Measurements from ENCODE around the gene CSNK2A3.

Gene CSNK2A3

DNA sequence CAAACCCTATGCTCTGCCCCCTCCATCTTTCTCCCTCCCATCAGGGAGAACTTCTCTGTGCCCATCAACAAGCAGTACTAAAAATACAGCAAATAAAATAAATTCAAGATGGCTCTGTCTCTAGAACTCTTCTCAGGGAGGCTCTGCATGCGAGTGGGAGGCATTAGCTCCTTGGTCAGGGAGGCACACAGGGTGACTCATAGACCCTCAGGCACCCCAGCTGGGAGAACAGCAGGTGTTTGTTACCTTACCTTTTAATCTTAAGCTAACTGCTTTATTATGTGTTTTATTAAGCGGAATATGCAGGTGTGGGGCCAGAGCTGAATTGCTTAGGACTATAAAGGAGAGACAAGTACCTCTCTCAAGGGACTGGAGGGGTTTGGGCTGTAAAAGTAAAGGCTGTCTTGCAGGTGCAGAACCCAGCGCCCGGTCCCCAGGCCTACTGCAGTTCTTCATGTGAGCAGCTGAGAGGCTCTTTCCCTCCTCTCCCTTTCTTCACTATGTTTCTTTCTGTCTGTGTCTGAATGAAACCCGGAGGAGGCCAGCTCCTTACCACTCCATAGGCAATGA is 20.8 kb downstream of the CSNK2A3 start:
- DNase-seq, result no peak

DNA sequence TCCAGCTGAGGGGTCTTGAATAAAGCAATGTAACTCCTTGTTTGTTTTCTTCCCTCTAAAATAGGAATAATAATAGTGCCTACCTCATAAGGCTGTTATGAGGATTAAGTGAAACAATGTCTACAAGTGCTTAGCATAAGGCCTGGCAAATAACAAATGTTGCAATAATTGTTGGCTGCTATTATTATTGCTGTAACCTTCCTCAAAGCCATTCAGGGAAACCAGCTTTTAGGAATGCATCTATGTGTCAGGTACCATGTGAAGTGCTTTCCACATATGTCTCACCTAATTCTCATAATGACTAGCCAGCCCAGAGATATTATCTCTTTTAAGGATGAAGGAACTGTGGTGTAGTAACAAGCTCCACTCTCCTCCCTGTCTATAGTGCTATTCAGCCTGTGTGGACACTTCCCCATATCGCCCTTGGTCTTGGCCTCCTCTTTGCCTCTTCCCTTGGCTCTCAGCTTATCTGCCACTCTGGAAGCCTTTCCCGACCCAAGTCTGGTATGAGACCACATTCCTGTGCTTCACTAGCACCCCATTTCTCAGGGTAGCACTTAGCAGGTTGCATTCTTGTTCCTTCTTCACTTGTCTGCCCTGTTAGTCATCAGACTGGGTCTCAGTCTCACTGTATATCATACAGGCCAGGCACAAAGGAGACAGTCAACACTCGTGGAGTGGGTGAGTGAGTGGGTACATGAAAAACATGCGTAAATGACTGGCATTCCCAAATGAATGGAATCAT is 23.8 kb downstream of the CSNK2A3 start:
- DNase-seq, result no peak

DNA sequence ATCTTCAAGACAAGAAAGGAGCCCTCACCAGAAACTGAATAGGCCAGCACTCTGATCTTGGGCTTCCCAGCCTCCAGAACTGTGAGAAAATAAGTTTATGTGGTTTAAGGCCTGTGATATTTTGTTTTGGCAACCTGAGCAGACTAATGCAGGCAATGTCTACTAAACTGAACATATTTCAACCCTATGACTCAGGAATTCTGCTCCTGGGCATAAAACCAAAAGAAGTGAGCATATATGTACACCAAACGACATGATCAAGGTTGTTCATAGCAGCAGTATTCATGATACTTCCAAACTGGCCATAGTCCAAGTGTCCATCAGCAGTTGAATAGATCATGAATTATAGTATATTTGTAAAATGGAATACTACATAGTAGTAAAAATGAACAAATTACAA is 29.0 kb downstream of the CSNK2A3 start:
- DNase-seq, result no peak

DNA sequence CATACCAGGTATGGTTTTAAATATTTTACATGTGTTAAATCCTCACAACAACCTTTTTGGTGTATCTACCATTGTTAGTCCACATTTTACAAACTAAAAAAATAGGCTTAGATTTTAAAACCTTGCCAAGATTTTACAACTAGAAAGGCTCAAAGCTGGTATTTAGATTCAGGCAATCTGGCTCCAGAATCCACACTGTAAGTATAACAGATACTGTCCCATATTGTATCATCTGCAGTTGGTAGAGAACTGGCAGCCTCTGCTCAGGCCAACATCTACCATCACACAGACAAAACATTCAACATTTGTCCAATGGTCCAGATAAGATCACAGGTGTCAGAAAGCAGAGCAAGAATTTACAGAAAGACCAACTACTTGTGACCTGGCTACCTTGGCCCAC is 30.9 kb downstream of the CSNK2A3 start:
- DNase-seq, result no peak

DNA sequence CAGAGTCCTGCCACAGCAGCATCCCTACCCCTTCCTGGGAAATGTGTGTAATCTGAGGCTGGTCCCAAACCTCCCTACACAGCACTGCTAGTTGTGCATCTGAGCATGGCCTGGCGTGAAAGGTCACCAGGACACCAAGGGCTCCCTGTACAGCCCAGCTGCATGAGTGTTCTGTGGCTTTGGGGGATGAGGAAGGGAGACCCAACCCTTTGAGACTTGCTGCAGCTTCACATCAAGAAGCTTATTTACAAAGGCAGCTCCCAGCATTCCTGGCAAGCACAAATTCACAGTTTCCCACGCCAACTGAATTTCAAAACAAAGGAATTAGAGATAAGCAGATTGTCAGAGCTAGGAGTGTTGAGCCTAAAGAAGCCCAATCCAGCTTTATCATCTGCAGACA is 32.2 kb downstream of the CSNK2A3 start:
- DNase-seq, result no peak

DNA sequence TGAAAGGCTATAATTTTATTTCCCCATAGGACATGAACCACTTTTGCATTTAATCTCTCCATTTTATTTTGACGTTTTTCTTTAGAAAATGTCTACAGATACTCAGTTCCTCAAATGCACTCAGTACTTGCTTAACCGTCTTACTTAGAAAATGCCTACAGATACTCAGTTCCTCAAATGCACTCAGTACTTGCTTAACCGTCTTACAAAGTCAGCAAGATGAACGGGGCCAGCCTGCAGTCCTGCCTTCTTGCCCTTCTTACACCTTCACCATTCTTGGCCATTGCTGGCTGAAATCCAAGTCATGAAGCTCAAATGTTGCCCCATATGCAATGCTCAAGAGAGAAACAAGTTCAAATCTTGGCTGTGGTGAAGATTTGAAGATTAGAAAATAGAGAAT is 34.1 kb downstream of the CSNK2A3 start:
- DNase-seq, result no peak

DNA sequence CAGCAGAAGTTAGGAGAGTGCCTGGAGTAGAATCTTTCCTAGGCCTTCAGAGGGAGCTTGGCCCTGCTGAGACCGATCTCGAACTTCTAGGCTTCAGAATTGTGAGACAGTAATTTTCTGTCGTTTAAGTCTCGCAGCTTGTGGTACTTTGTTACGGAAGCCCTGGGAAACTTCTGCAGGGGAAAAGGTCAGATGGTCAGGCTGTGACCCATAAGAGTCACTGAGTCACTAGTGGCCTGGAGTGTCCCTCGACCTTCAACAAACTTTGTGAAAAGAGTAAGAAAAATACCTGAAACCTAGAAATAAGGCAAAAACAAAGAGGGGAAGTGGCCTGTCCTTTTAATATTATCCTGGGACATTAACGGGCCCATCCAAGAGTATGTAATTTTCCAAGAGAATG is 34.6 kb downstream of the CSNK2A3 start:
- DNase-seq, result no peak

DNA sequence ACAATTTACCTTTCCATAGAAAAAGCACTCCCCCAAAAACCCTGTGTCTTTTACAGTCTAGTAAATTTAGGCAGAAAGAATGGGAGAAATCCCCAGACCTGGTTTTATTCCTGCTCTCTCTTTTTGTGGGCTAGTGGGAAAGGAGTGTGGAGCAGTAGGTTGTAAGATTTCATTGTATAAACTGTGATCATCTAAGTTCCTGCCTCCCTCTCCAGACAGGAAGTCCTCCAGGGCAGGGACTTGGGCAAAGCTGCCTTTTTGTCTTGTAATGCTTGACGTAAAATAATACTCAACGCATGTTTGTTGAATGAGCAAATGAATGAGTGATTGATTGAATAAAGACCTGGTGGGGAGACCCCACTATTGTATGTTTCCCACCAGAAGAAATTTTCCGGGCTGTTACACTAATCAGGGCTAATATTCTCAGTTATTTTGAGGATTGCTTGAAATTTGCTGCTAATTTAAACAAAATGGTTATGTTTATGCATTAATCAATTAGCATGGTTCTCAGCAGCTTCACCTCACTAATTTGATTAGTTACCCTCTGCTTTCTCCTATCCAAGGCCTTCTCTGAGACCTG is 36.3 kb downstream of the CSNK2A3 start:
- DNase-seq, result no peak

DNA sequence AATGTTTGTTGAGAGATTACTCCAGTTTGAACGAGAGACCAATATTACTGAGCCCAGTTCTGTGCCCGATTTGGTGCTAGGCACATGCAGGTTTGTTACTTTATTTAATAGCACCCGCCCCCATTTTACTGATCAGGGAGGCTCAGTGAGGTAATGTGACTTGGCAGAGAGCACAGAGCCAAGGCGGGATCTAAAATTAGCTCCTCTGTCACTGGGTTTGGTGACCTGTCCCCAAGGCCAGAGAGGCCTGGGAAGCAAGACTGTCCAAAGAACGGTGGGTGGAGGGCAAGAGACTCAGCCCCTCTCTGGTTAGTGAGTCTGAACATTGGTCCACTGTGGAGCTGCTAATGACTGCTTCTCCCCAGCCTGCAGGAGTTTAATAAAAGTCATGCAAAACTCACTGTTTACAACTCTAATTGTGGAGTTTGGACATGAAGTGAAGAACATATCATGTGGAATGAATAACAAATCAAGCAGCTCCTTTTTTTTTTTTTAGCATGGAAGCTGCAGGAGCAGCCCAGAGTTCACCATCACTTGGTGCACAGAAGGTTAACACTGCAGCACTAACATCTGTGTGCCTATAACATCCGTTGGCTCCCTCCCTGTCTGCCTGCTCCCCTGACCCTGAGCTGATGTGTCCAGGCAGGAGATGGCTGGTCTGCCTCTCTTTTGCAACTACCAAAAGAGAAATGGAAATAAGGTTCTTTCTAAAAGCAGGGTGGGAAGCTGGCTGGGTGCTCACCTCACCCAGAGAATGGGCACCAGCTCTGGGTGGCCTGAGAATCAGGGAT is 39.0 kb downstream of the CSNK2A3 start:
- DNase-seq, result no peak

DNA sequence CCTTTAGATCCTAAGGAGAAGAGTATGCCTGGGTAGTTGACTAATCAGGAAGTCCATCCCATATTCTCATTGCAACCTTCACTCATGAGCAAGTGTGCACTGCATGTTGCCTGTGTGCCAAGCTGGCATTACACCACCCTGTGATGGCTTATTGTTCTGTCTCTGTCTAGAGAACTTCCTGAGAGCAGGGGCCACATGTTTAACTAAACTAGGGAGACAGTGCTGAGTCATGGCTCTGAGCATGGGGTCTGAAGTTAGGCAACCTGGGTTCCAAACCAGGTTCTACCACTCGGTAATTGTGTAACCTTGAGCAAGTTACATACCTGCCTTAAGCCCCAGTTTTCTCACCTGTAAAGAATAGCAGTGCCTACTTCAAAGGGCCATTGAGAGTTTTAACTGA is 39.6 kb downstream of the CSNK2A3 start:
- DNase-seq, result no peak

DNA sequence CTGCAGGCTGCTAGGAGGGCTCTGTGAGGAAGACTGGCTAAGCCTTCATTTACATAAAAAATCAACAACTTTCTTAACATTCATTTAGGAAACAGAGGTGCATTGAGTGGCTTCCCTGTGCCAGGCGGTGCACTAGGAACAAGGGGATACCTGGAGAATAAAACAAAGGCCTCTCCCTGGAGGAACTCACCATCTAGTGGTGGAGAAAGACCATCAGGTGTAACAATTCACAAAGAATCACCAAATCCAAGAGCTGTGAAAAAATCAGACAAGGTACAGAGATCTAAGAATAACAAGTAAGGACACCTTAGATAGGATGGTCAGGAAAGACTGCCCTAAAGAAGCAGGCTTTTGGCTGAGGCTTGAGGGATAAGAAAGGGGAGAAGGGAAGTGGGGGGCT is 40.3 kb downstream of the CSNK2A3 start:
- DNase-seq, result no peak

DNA sequence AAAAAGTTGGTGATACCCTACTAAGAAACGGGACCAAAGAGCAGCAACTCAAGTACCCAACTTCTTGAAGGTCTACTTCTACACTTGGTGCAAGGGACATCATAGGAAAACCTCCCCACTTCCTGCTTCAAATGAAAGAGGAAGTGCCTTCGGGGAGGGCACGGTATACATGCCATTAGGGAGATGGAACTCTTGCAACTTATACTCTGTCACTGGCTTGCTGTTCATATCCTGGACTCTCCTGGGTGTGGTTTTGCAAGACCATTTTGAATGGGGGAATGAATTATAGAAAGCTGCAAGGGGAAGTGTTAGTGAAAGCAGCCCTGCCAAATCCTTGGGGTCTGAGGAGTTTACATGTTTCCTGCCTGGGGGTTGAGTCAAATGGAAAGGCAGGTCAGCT is 41.9 kb downstream of the CSNK2A3 start:
- no peak for DNase-seq

DNA sequence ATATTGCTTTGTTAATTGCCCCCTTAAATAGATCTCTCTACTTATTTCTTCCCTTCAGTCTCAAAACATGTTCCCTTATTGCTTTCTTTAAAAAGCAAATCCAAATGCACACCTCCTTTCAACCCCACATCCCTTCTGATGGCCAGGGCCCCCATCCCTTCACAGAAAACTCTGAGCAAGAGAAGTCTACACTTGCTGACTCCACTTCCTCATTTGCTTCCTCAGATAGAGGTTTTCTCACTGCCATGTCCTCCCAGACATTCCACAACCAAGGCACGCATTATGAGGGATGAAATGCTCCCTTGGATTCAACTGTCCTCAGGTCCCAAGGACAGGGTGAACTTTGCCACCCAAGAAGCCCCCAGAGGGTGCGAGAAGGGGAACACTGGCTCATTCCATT is 43.1 kb downstream of the CSNK2A3 start:
- DNase-seq, result no peak

DNA sequence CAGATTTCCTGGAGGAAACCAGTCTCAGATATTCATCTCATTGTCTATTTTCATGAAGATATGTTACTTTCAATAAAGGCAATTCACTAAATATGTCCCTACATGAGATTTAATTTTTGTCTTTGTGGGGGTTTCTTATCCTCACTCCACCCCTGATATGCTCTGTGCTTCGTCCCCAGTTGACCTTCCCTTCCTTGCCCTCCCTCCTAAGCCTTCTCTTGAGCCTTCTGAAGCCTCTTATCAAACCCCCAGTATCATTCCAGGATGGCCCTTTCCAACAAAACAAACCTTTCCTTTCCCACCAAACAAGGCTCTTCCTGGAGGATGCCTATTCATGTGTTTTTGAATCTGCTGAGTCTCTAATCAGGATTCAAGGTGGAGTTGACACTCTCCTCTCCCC is 44.8 kb downstream of the CSNK2A3 start:
- DNase-seq, result no peak

DNA sequence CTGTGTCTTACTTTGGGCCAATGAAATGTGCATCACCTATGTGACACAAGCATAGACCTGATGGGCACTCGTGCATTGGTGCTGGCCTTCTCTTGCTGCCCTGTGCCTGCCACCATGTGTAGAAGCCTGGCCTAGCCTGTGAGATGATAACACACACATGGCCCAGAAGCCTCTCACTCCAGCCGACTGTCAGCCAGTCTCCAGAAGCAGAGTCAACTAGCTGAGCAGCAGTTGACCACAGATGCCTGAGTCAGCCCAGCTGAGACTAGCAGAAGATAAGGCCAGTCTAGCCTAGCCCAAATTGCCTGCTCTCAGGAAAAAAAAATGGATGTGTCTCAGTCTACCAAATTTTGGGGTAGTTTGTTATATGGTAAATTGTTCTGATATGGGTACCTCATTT is 46.2 kb downstream of the CSNK2A3 start:
- DNase-seq, result no peak

DNA sequence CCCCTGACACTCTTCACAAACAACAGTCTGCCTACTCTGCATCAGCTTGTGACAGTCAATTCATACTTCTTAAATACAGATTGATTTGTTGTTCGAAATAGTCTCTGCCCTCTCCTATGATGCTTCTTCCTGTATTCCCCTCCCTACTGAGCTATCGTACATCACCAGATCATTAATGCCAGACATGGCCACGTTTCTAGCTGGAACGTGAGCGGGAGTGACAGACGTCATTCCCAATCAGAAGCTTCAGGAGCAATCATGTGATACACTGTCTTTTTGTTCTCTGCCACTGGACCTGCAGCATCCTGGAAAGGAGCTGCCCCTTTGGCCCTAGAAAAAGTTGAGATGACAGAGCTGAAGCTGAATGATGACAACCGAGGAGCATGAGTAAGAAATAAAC is 48.5 kb downstream of the CSNK2A3 start:
- DNase-seq, result no peak

DNA sequence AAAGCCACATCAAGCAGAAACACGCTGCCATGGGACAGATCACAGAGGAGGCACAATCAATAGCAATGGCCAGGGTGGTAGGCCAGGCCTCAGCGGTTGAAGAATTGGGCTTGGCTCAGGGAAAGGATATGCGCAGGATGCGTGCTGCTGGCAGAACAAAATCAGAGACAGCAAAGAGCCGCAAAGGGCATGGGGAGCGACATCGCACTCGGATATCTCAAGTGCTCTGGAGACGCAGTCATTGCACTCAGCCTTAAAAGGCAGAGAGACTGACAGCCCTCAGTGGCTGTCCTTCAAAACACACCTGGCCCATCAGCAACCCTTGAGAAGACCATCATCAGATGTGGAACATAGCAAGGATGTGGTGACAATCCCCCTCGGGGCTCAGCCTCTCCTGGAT is 50.5 kb downstream of the CSNK2A3 start:
- DNase-seq, result no peak

Measured in activated effector memory CD4-positive, alpha-beta T cell treated with Interleukin-2 at 50 U/mL for 16 hours (primary cell).